ENCODE measurements around the gene UNC45A. TPM values are rescaled to one million over a fixed set of nuclear protein-coding genes. Genes with fewer than 3 reads are reported as not detected.

The UNC45A gene
- total and polyA plus RNA-seq, 2 donors (not counting 1 experiment from before 2014, with no cell fraction given) = 56.3 to 79.0 TPM

GRCh38 chr15:90911302-90911623, 23.8 kb upstream of the UNC45A start:
- no peak overlapping the region for H2AFZ ChIP-seq (ENCODE audit: insufficient read depth, low read depth, low read length, poor library complexity, severe bottlenecking)

More at GRCh38 chr15:90911302-90911623, 23.8 kb upstream of the UNC45A start:
- H3K9me3 Mint-ChIP-seq (ENCODE audit: insufficient read depth) = no peaks in the 10 kb centered on the region
- TF ChIP-seq CTCF (IDR thresholded peaks at IDR 0.05) (no peak), EZH2 (IDR thresholded peaks at IDR 0.05; ENCODE audit: borderline replicate concordance, insufficient read depth, low read depth, low read length, poor library complexity, severe bottlenecking) (no peak)
- ATAC-seq (ENCODE audit: low read depth) = no peak
- Histone ChIP-seq H3K9me3 (ENCODE audit: control extremely low read depth in 1 of 3, control insufficient read depth in 2 of 3, insufficient read depth in 1 of 3, low read length in 2 of 3) (no peaks in the 10 kb centered on the region), H3K4me2 (replicated peaks; ENCODE audit: low read depth, low read length, poor library complexity, severe bottlenecking) (no peak overlapping the region), H3K4me3 (ENCODE audit: control extremely low read depth in 1 of 5, extremely low read depth in 1 of 5, insufficient read depth in 1 of 5, low read depth in 2 of 5, low read length in 4 of 5) (no peak overlapping the region), H3K27ac (ENCODE audit: low read length in 2 of 2) (no peak overlapping the region), H4K20me1 (ENCODE audit: control insufficient read depth, insufficient read depth, low read length, poor library complexity, severe bottlenecking) (peaks cover 6% of the 10 kb centered on the region), H3K9ac (ENCODE audit: low read length) (no peak overlapping the region), H3K27me3 (replicated peaks in 1 of 4; ENCODE audit: control extremely low read depth in 1 of 4, control insufficient read depth in 3 of 4, insufficient read depth in 4 of 4, low read length in 3 of 4) (no peaks in the 10 kb centered on the region), H3K4me1 (ENCODE audit: control insufficient read depth in 2 of 2, insufficient read depth in 2 of 2, low read length in 2 of 2) (peaks cover 0 to 11% of the 10 kb centered on the region in 2 donors), H3K36me3 (replicated peaks in 1 of 2; ENCODE audit: control extremely low read depth in 1 of 2, control insufficient read depth in 1 of 2, extremely low read depth in 1 of 2, insufficient read depth in 2 of 2, low read length in 1 of 2) (peaks cover 0 to 85% of the 10 kb centered on the region in 2 experiments), H3K79me2 (ENCODE audit: control insufficient read depth, insufficient read depth, low read length) (no peaks in the 10 kb centered on the region)
- intact Hi-C loops (cut with micrococcal nuclease) = no loop called here
- no peak overlapping the region for H3K27ac Mint-ChIP-seq
- H3K4me1 Mint-ChIP-seq = peaks cover 10% of the 10 kb centered on the region
- H3K27me3 Mint-ChIP-seq = no peaks in the 10 kb centered on the region
- 98% methylated on average over 11 of the region's 19 CpGs for WGBS (ENCODE audit: insufficient coverage)
- no peak overlapping the region for H3K4me3 Mint-ChIP-seq
- DNase-seq = no peak
- POLR2A ChIA-PET = no interaction called here
- CTCF ChIA-PET = no interaction called here
